Coronary artery (tissue), 2 donors: ENCODE data around the gene KCNAB2.

Experiments
- DNase-seq: peaks from one replicate; pipeline ENCODE4 v3.0.0-alpha.2; 2017; ENCODE audit warnings: low spot score
- H3K27ac ChIP-seq, 2 donors: fragments of 200-600 bp; sonication (generic); one replicate each; pipeline ENCODE4 v1.5.1; 2016 to 2019
- H3K4me3 ChIP-seq: fragments of 200-600 bp; sonication (generic); 2 replicates; pipeline ENCODE4 v1.5.1; 2016; ENCODE audit warnings: mild to moderate bottlenecking, moderate library complexity
- CTCF ChIP-seq: fragments of 200-600 bp; sonication (generic); IDR thresholded peaks from one replicate; pipeline ENCODE4 v1.5.1; 2019; ENCODE audit warnings: antibody characterized with exemption

KCNAB2 gene

GRCh38 chr1:6092211-6092610 lies 46.5 kb downstream of the KCNAB2 start:
- Histone ChIP-seq H3K4me3 (no peak overlapping the region), H3K27ac (no peak overlapping the region)
- DNase-seq = no peak
- no peak for TF ChIP-seq CTCF

GRCh38 chr1:6093071-6093470 lies 47.4 kb downstream of the KCNAB2 start:
- H3K27ac ChIP-seq = no peak overlapping the region
- TF ChIP-seq CTCF = no peak
- H3K4me3 ChIP-seq = no peak overlapping the region
- no peak for DNase-seq

- H3K4me3 ChIP-seq = no peak overlapping the region
- no peak overlapping the region for H3K27ac ChIP-seq
- TF ChIP-seq CTCF = no peak
- DNase-seq = no peak
These were observed 47.9 kb downstream of the KCNAB2 start for GRCh38 chr1:6093611-6094010.

- DNase-seq = no peak
- H3K4me3 ChIP-seq = no peak overlapping the region
- no peak for TF ChIP-seq CTCF
- H3K27ac ChIP-seq = no peak overlapping the region
These were observed 48.6 kb downstream of the KCNAB2 start for GRCh38 chr1:6094246-6094645.

GRCh38 chr1:6094801-6095505 lies 49.3 kb downstream of the KCNAB2 start:
- no peak overlapping the region for H3K27ac ChIP-seq
- TF ChIP-seq CTCF = no peak
- no peak for DNase-seq
- no peak overlapping the region for H3K4me3 ChIP-seq

- DNase-seq = no peak
- no peak for TF ChIP-seq CTCF
- H3K27ac ChIP-seq = no peak overlapping the region
These were observed 50.0 kb downstream of the KCNAB2 start for GRCh38 chr1:6095511-6096242.

More at GRCh38 chr1:6095511-6096242, 50.0 kb downstream of the KCNAB2 start:
- H3K4me3 ChIP-seq = no peak overlapping the region
